K562 (cell line): ENCODE data around the gene DCAF8.

Experiments
- CBX1 ChIP-seq: sonication (generic); IDR thresholded peaks from 2 replicates; pipeline ENCODE4 v1.6.1; 2016; ENCODE audit warnings: antibody characterized with exemption, low read depth, mild to moderate bottlenecking
- CTCF ChIP-seq, 3 experiments: IDR thresholded peaks in 2 of 3; conservative IDR thresholded peaks in 1 of 3; 2 replicates each; pipeline ENCODE4 v1.5.1; 2011 to 2012; ENCODE audit warnings: low read length in 3 of 3, mild to moderate bottlenecking in 3 of 3, control low read depth in 2 of 3, improper control_type of control experiment in 1 of 3, inconsistent platforms in 1 of 3, low read depth in 1 of 3, mixed read lengths in 1 of 3, moderate library complexity in 1 of 3; ENCODE audit not compliant: insufficient read depth in 2 of 3
- MYNN ChIP-seq, 2 experiments: sonication (generic); formaldehyde crosslinking in 1 of 2; IDR thresholded peaks; 2 replicates each; pipeline versions ENCODE4 v1.5.0 to v1.6.1; 2016 to 2020; ENCODE audit warnings: antibody characterized with exemption in 1 of 2, missing genetic modification reagents in 1 of 2
- NKRF ChIP-seq: fragments of 450-650 bp; IDR thresholded peaks from 2 replicates; pipeline ENCODE4 v1.6.1; 2016; ENCODE audit warnings: borderline replicate concordance
- TBL1XR1 ChIP-seq, 2 experiments: IDR thresholded peaks; 2 replicates each; pipeline ENCODE4 v1.6.1; 2012; ENCODE audit warnings: improper control_type of control experiment in 2 of 2, low read length in 2 of 2, mild to moderate bottlenecking in 1 of 2

GRCh38 chr1:160220301-160220700, 42.0 kb downstream of the DCAF8 start:
- TF ChIP-seq NKRF (no peak), CBX1 (no peak), TBL1XR1 (IDR thresholded peaks at IDR 0.05; ENCODE audit: low read length in 2 of 2) (no peak), CTCF (IDR thresholded peaks at IDR 0.05 in 2 of 3, conservative IDR thresholded peaks at IDR 0.05 in 1 of 3; ENCODE audit: insufficient read depth in 2 of 3, low read depth in 1 of 3, low read length in 3 of 3) (no peak), MYNN (IDR thresholded peaks at IDR 0.05) (no peak), MYNN (CRISPR knock-in tag; IDR thresholded peaks at IDR 0.05) (no peak)
